Measurements from ENCODE around the gene SMPD3. TPM values are rescaled to one million over a fixed set of nuclear protein-coding genes. Genes with fewer than 3 reads are reported as not detected.

Gene SMPD3
- total RNA-seq, 4 donors from 2014 or later = 0.22 to 0.38 TPM; not detected in 2

- no peak for TF ChIP-seq CTCF (IDR thresholded peaks at IDR 0.05; ENCODE audit: low read depth)
Measured at GRCh38 chr16:68374246-68374805, 74.0 kb downstream of the SMPD3 start.

- TF ChIP-seq CTCF (IDR thresholded peaks at IDR 0.05; ENCODE audit: low read depth) = no peak
Measured at GRCh38 chr16:68373528-68374245, 74.6 kb downstream of the SMPD3 start.

GRCh38 chr16:68372806-68373205 is 75.5 kb downstream of the SMPD3 start:
- no peak for TF ChIP-seq CTCF (IDR thresholded peaks at IDR 0.05; ENCODE audit: low read depth)

- no peak for TF ChIP-seq CTCF (IDR thresholded peaks at IDR 0.05; ENCODE audit: low read depth)
Measured at GRCh38 chr16:68372381-68372720, 76.0 kb downstream of the SMPD3 start.

GRCh38 chr16:68371706-68372380 is 76.5 kb downstream of the SMPD3 start:
- TF ChIP-seq CTCF (IDR thresholded peaks at IDR 0.05; ENCODE audit: low read depth) = no peak

- no peak for TF ChIP-seq CTCF (IDR thresholded peaks at IDR 0.05; ENCODE audit: low read depth)
Measured at GRCh38 chr16:68371276-68371651, 77.0 kb downstream of the SMPD3 start.

- TF ChIP-seq CTCF (IDR thresholded peaks at IDR 0.05; ENCODE audit: low read depth) = no peak
Measured at GRCh38 chr16:68370581-68371275, 77.6 kb downstream of the SMPD3 start.
